ENCODE results near the gene MCM7. TPM values are rescaled to one million over a fixed set of nuclear protein-coding genes. Genes with fewer than 3 reads are reported as not detected.

MCM7 gene
- polyA plus RNA-seq, 3 donors = 6.9 to 61.1 (median 8.8) TPM

DNA sequence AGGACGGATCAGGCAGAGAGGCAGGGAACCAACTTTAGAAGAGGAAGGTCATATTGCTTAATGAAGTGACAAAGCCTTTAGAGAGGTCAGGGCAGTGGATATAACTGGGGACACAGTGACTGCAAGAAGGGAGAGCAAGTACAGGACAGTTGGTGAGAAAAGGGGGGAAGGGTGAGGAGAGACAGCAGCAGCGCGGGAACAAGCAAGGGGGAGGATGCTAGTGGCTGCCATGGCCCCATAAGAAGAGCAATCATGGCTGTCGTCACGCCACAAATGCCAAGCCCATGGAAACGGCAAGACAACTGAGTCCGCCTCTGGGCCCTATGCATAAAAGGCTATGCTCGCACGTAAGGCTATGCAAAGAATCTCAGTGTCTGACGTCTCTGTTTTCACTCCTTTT lies 28.7 kb downstream of the MCM7 start:
- peaks cover 7% of the 10 kb centered on the region for H3K79me2 ChIP-seq (ENCODE audit: insufficient read depth, low read length)
- WGBS (ENCODE audit: insufficient coverage) = 100% methylated on average over 10 of the region's 10 CpGs
- Mint-ChIP-seq H3K4me3 (no peak overlapping the region), H3K9me3 (peaks cover 31 to 48% (median 36%) of the 10 kb centered on the region in 7 donors), H3K27ac (no peak overlapping the region), H3K4me1 (no peaks in the 10 kb centered on the region), H3K36me3 (peaks cover 76 to 90% of the 10 kb centered on the region in 2 donors), H3K27me3 (ENCODE audit: low read depth in 3 of 3) (peaks cover 0 to 6% (median 0%) of the 10 kb centered on the region in 3 donors)
- H4K20me1 ChIP-seq (ENCODE audit: insufficient read depth, low read length) = peaks cover 4% of the 10 kb centered on the region
- no peak for DNase-seq
- H3K4me3 ChIP-seq (replicated peaks in 1 of 3; ENCODE audit: low read depth in 2 of 3, low read length in 3 of 3) = no peak overlapping the region
- H3K36me3 ChIP-seq (replicated peaks in 1 of 2; ENCODE audit: control insufficient read depth in 1 of 2, insufficient read depth in 2 of 2, low read length in 2 of 2) = peaks cover 76 to 85% of the 10 kb centered on the region in 2 donors
- intact Hi-C loops (cut with micrococcal nuclease) = no loop called here
- H3K27me3 ChIP-seq (ENCODE audit: control insufficient read depth in 2 of 2, insufficient read depth in 2 of 2, low read length in 2 of 2) = no peaks in the 10 kb centered on the region
- peaks cover 38 to 40% of the 10 kb centered on the region in 2 donors for H3K9me3 ChIP-seq (replicated peaks in 1 of 2; ENCODE audit: control insufficient read depth in 1 of 2, insufficient read depth in 1 of 2, low read length in 2 of 2)
- no peak overlapping the region for H3K27ac ChIP-seq (ENCODE audit: low read depth in 1 of 2, low read length in 2 of 2)
- TF ChIP-seq, protein P1, sequence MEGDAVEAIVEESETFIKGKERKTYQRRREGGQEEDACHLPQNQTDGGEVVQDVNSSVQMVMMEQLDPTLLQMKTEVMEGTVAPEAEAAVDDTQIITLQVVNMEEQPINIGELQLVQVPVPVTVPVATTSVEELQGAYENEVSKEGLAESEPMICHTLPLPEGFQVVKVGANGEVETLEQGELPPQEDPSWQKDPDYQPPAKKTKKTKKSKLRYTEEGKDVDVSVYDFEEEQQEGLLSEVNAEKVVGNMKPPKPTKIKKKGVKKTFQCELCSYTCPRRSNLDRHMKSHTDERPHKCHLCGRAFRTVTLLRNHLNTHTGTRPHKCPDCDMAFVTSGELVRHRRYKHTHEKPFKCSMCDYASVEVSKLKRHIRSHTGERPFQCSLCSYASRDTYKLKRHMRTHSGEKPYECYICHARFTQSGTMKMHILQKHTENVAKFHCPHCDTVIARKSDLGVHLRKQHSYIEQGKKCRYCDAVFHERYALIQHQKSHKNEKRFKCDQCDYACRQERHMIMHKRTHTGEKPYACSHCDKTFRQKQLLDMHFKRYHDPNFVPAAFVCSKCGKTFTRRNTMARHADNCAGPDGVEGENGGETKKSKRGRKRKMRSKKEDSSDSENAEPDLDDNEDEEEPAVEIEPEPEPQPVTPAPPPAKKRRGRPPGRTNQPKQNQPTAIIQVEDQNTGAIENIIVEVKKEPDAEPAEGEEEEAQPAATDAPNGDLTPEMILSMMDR (IDR thresholded peaks at IDR 0.05) = no peak
- H3K4me2 ChIP-seq (replicated peaks; ENCODE audit: extremely low read depth, low read length, poor library complexity, severe bottlenecking) = no peak overlapping the region
- no peaks in the 10 kb centered on the region for H3K4me1 ChIP-seq (ENCODE audit: control insufficient read depth in 1 of 2, insufficient read depth in 2 of 2, low read length in 2 of 2)
- H2AFZ ChIP-seq (ENCODE audit: insufficient read depth, low read depth, low read length, poor library complexity, severe bottlenecking) = no peak overlapping the region
- H3K9ac ChIP-seq (ENCODE audit: insufficient read depth, low read length, poor library complexity, severe bottlenecking) = no peak overlapping the region

- H3K4me1 ChIP-seq (ENCODE audit: control insufficient read depth in 1 of 2, insufficient read depth in 2 of 2, low read length in 2 of 2) = no peaks in the 10 kb centered on the region
- Mint-ChIP-seq H3K27me3 (ENCODE audit: low read depth in 3 of 3) (peaks cover 0 to 6% (median 0%) of the 10 kb centered on the region in 3 donors), H3K36me3 (peaks cover 67 to 84% of the 10 kb centered on the region in 2 donors), H3K4me1 (no peaks in the 10 kb centered on the region), H3K4me3 (no peak overlapping the region), H3K27ac (no peak overlapping the region), H3K9me3 (peaks cover 31 to 48% (median 36%) of the 10 kb centered on the region in 7 donors)
- intact Hi-C loops (cut with micrococcal nuclease) = no loop called here
- H3K27me3 ChIP-seq (ENCODE audit: control insufficient read depth in 2 of 2, insufficient read depth in 2 of 2, low read length in 2 of 2) = no peaks in the 10 kb centered on the region
- no peaks in the 10 kb centered on the region for H4K20me1 ChIP-seq (ENCODE audit: insufficient read depth, low read length)
- no peak overlapping the region for H3K4me2 ChIP-seq (replicated peaks; ENCODE audit: extremely low read depth, low read length, poor library complexity, severe bottlenecking)
- H3K36me3 ChIP-seq (replicated peaks in 1 of 2; ENCODE audit: control insufficient read depth in 1 of 2, insufficient read depth in 2 of 2, low read length in 2 of 2) = peaks cover 63 to 78% of the 10 kb centered on the region in 2 donors
- peaks cover 38 to 40% of the 10 kb centered on the region in 2 donors for H3K9me3 ChIP-seq (replicated peaks in 1 of 2; ENCODE audit: control insufficient read depth in 1 of 2, insufficient read depth in 1 of 2, low read length in 2 of 2)
- peak overlapping the region in 1 of 3 experiments; percentile 12 for H3K4me3 ChIP-seq (replicated peaks in 1 of 3; ENCODE audit: low read depth in 2 of 3, low read length in 3 of 3)
- no peak overlapping the region for H2AFZ ChIP-seq (ENCODE audit: insufficient read depth, low read depth, low read length, poor library complexity, severe bottlenecking)
- WGBS (ENCODE audit: insufficient coverage) = no CpG with 5 or more reads among the region's 11 CpGs
- H3K27ac ChIP-seq (ENCODE audit: low read depth in 1 of 2, low read length in 2 of 2) = no peak overlapping the region
- no peak for DNase-seq
- H3K9ac ChIP-seq (ENCODE audit: insufficient read depth, low read length, poor library complexity, severe bottlenecking) = no peak overlapping the region
- no peaks in the 10 kb centered on the region for H3K79me2 ChIP-seq (ENCODE audit: insufficient read depth, low read length)
- TF ChIP-seq, protein P1 (IDR thresholded peaks at IDR 0.05) = no peak
Measured at GRCh38 chr7:100071018-100071723, 30.0 kb downstream of the MCM7 start.
